Measurements from ENCODE around the gene SMARCC1. TPM values are rescaled to one million over a fixed set of nuclear protein-coding genes. Genes with fewer than 3 reads are reported as not detected.

Gene SMARCC1
- total RNA-seq, 1 experiment from 2014 or later, result 168 TPM

DNA sequence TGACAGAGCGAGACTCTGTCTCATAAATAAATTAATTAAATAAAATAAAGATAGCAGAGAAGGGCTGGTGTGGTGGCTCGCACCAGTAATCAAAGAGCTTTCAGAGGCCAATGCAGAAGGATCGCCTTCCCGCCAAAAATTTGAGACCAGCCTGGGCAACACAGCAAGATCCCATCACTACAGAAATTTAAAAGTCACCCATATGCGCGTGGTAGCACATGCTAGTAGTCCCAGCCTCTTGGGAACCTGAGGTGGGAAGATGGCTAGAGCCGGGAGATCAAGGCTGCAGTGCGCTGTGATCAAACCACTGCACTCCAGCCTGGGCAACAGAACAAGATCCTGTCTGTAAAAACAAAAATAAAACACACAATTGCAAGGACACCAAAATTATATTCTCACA is 9.6 kb downstream of the SMARCC1 start (continued):
- TF ChIP-seq, protein P1, sequence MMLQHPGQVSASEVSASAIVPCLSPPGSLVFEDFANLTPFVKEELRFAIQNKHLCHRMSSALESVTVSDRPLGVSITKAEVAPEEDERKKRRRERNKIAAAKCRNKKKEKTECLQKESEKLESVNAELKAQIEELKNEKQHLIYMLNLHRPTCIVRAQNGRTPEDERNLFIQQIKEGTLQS (IDR thresholded peaks at IDR 0.05), result no peak
- no peak for TF ChIP-seq POLR2A (IDR thresholded peaks at IDR 0.05; ENCODE audit: borderline replicate concordance, extremely low read depth, insufficient read depth, insufficient read length)
- TF ChIP-seq EGR1 (IDR thresholded peaks at IDR 0.05; ENCODE audit: low read depth), result no peak
- no peak for TF ChIP-seq ELF1 (IDR thresholded peaks at IDR 0.05; ENCODE audit: borderline replicate concordance, low read depth)
- TF ChIP-seq POLR2AphosphoS5 (IDR thresholded peaks at IDR 0.05; ENCODE audit: low read depth, low read length), result no peak

DNA sequence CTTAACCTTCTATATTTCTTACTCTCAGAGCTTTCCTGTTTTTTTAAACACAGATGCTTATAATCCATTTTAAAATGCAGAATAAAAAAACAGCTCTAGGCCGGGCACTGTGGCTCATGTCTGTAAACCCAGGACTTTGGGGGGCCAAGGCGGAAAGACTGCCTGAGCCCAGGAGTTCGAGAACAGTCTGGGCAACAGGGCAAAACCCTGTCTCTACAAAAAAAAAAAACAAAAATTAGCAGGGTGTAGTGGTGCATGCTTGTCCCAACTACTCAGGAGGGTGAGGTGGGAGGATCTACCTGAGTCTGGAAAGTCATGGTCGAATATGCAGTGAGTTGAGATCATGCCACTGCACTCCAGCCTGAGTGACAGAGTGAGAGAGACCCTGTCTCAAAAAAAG is 15.5 kb downstream of the SMARCC1 start:
- Histone ChIP-seq H3K4me3 (replicated peaks in 1 of 2; ENCODE audit: low read depth in 1 of 2, low read length in 2 of 2) (no peak overlapping the region), H3K36me3 (ENCODE audit: control insufficient read depth in 1 of 2, insufficient read depth in 2 of 2, low read length in 2 of 2) (peaks cover 8 to 9% of the 10 kb centered on the region in 2 experiments; a peak in 3 of 4 replicates), H3K27ac (ENCODE audit: low read depth, low read length) (no peak overlapping the region), H3K4me2 (ENCODE audit: low read length) (no peak overlapping the region), H3K9me2 (ENCODE audit: insufficient read depth) (no peaks in the 10 kb centered on the region), H2AFZ (ENCODE audit: low read depth, low read length, poor library complexity, severe bottlenecking) (no peak overlapping the region), H3K9me3 (ENCODE audit: control insufficient read depth in 1 of 2, insufficient read depth in 1 of 2, low read depth in 1 of 2, low read length in 2 of 2) (no peaks in the 10 kb centered on the region), H3K79me2 (ENCODE audit: insufficient read depth, low read length) (peaks cover 98% of the 10 kb centered on the region), H4K20me1 (ENCODE audit: insufficient read depth) (peaks cover 9% of the 10 kb centered on the region), H3K4me1 (ENCODE audit: control insufficient read depth in 1 of 2, insufficient read depth in 2 of 2, low read length in 2 of 2) (peaks cover 0 to 6% of the 10 kb centered on the region in 2 experiments; a peak in 2 of 4 replicates), H3K27me3 (ENCODE audit: insufficient read depth, low read length) (no peaks in the 10 kb centered on the region), H3K9ac (ENCODE audit: low read length) (no peak overlapping the region)
- DNase-seq (ENCODE audit: low read depth, low spot score), result no peak
- CTCF ChIA-PET, result no interaction called here
- RAD21 ChIA-PET (ENCODE audit: low non-redundant PET in 1 of 2, low total read pairs in 2 of 2, uncharacterized antibody in 2 of 2, unreplicated experiment in 2 of 2), result no interaction called here
- no peak for ATAC-seq
- no TSS peak for BruUV-seq (replicated peaks)
- TF ChIP-seq SP1 (IDR thresholded peaks at IDR 0.05; ENCODE audit: low read depth) (no peak), JUND (IDR thresholded peaks at IDR 0.05) (no peak), EZH2phosphoT487 (IDR thresholded peaks at IDR 0.05; ENCODE audit: borderline replicate concordance) (no peak)
- intact Hi-C loops (cut with micrococcal nuclease), result no loop called here
- POLR2A ChIA-PET, result no interaction called here

DNA sequence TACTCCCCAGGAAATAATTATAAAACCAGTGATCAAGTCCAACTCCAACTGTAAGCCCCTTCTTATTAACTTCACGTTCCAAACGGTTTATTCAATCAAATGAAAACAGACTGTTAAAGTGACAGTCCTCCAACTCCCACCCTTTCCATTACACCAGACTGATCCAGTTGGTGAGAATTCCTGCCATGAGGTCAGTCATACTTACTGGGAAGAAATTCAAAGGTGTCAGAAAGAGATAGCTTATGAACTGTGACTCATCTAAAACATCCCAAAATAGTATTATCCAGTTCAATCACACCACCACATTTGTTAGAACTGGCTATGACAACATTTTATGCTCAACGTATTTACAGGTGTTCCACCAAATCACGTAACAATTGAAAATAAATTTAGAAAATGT is 19.5 kb downstream of the SMARCC1 start:
- peaks cover 14% of the 10 kb centered on the region; the same call in 1 of the 2 replicates for H4K20me1 ChIP-seq (ENCODE audit: insufficient read depth)

More for the DNA sequence above, 19.5 kb downstream of the SMARCC1 start:
- TF ChIP-seq EZH2phosphoT487 (IDR thresholded peaks at IDR 0.05; ENCODE audit: borderline replicate concordance), result no peak
- TF ChIP-seq, protein P2, sequence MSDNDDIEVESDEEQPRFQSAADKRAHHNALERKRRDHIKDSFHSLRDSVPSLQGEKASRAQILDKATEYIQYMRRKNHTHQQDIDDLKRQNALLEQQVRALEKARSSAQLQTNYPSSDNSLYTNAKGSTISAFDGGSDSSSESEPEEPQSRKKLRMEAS (IDR thresholded peaks at IDR 0.05), result no peak
- no peak for TF ChIP-seq CBX3 (IDR thresholded peaks at IDR 0.05; ENCODE audit: low read depth)
- no peak for TF ChIP-seq EGR1 (IDR thresholded peaks at IDR 0.05; ENCODE audit: low read depth)
- TF ChIP-seq POLR2A (IDR thresholded peaks at IDR 0.05; ENCODE audit: borderline replicate concordance, extremely low read depth, insufficient read depth, insufficient read length), result no peak
- no peak for TF ChIP-seq POLR2AphosphoS5 (IDR thresholded peaks at IDR 0.05; ENCODE audit: low read depth, low read length)
- TF ChIP-seq ZNF274 (IDR thresholded peaks at IDR 0.05; ENCODE audit: low read depth, low read length), result no peak
- no peak for TF ChIP-seq EZH2 (IDR thresholded peaks at IDR 0.05)
- TF ChIP-seq ZFX (IDR thresholded peaks at IDR 0.05), result no peak
- TF ChIP-seq SRF (IDR thresholded peaks at IDR 0.05; ENCODE audit: low read depth), result no peak
- TF ChIP-seq, protein P1 (IDR thresholded peaks at IDR 0.05), result no peak
- TF ChIP-seq ELF1 (IDR thresholded peaks at IDR 0.05; ENCODE audit: borderline replicate concordance, low read depth), result no peak
- TF ChIP-seq, protein P3, sequence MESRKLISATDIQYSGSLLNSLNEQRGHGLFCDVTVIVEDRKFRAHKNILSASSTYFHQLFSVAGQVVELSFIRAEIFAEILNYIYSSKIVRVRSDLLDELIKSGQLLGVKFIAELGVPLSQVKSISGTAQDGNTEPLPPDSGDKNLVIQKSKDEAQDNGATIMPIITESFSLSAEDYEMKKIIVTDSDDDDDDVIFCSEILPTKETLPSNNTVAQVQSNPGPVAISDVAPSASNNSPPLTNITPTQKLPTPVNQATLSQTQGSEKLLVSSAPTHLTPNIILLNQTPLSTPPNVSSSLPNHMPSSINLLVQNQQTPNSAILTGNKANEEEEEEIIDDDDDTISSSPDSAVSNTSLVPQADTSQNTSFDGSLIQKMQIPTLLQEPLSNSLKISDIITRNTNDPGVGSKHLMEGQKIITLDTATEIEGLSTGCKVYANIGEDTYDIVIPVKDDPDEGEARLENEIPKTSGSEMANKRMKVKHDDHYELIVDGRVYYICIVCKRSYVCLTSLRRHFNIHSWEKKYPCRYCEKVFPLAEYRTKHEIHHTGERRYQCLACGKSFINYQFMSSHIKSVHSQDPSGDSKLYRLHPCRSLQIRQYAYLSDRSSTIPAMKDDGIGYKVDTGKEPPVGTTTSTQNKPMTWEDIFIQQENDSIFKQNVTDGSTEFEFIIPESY (IDR thresholded peaks at IDR 0.05; ENCODE audit: extremely low read depth, insufficient replicate concordance, low read length), result no peak
- H3K36me3 ChIP-seq (ENCODE audit: control insufficient read depth in 1 of 2, insufficient read depth in 2 of 2, low read length in 2 of 2), result peaks cover 4 to 6% of the 10 kb centered on the region in 2 experiments
- CTCF ChIA-PET, result no interaction called here
- no peak overlapping the region for H3K4me2 ChIP-seq (ENCODE audit: low read length)
- peaks cover 96% of the 10 kb centered on the region for H3K79me2 ChIP-seq (ENCODE audit: insufficient read depth, low read length)
- H3K9ac ChIP-seq (ENCODE audit: low read length), result no peak overlapping the region
- RAD21 ChIA-PET (ENCODE audit: low non-redundant PET in 1 of 2, low total read pairs in 2 of 2, uncharacterized antibody in 2 of 2, unreplicated experiment in 2 of 2), result no interaction called here
- H2AFZ ChIP-seq (ENCODE audit: low read depth, low read length, poor library complexity, severe bottlenecking), result no peak overlapping the region
- DNase-seq (ENCODE audit: low read depth, low spot score) (no peak), ATAC-seq (no peak; the same call in 1 of the 2 replicates)
- no peaks in the 10 kb centered on the region for H3K9me3 ChIP-seq (ENCODE audit: control insufficient read depth in 1 of 2, insufficient read depth in 1 of 2, low read depth in 1 of 2, low read length in 2 of 2)
- peaks cover 6% of the 10 kb centered on the region in 2 experiments; a peak in 3 of 4 replicates for H3K4me1 ChIP-seq (ENCODE audit: control insufficient read depth in 1 of 2, insufficient read depth in 2 of 2, low read length in 2 of 2)
- intact Hi-C loops (cut with micrococcal nuclease), result no loop called here
- no peak overlapping the region for H3K27ac ChIP-seq (ENCODE audit: low read depth, low read length)
- BruUV-seq (replicated peaks), result no TSS peak
- no peaks in the 10 kb centered on the region for H3K9me2 ChIP-seq (ENCODE audit: insufficient read depth)
- H3K4me3 ChIP-seq (replicated peaks in 1 of 2; ENCODE audit: low read depth in 1 of 2, low read length in 2 of 2), result no peak overlapping the region
- POLR2A ChIA-PET, result no interaction called here
- H3K27me3 ChIP-seq (ENCODE audit: insufficient read depth, low read length), result no peaks in the 10 kb centered on the region
